ENCODE data around the gene APC. TPM values are rescaled to one million over a fixed set of nuclear protein-coding genes. Genes with fewer than 3 reads are reported as not detected.

APC gene
- total RNA-seq, 4 donors from 2014 or later: 70.4 to 91.9 (median 83.1) TPM

GRCh38 chr5:112860929-112861637 is 123.4 kb downstream of the APC start, which contains the start of gene SRP19:
Gene SRP19 (plus strand): TSS chr5:112861287. CDS start chr5:112861377, 90 bp downstream.
- no peaks in the 10 kb centered on the region for H3K27me3 ChIP-seq
- peaks cover 0 to 34% (median 13%) of the 10 kb centered on the region in 4 donors for H3K4me1 ChIP-seq
- H3K36me3 ChIP-seq: peaks cover 0 to 28% (median 0%) of the 10 kb centered on the region in 3 donors
- no peaks in the 10 kb centered on the region for H3K9me3 ChIP-seq
- H3K27ac ChIP-seq: peak within 1 kb of the TSS; percentile 43 to 88 (median 78)
- peak within 1 kb of the TSS; percentile 73 to 94 (median 82) for H3K4me3 ChIP-seq
- DNase-seq (ENCODE audit: low spot score in 2 of 2): peak; percentile 88 to 93
- WGBS, 2 donors: 1 to 2% methylated on average over 27 to 31 of the region's 47 CpGs
- peak; percentile 40 to 76 for TF ChIP-seq EP300 (IDR thresholded peaks at IDR 0.05)
- peak in 1 of 5 experiments; percentile 22 for TF ChIP-seq CTCF (IDR thresholded peaks at IDR 0.05)
- TF ChIP-seq POLR2A (IDR thresholded peaks at IDR 0.05): peak; percentile 5 to 50

GRCh38 chr5:112861638-112861985 is 123.9 kb downstream of the APC start:
- Histone ChIP-seq H3K9me3 (no peaks in the 10 kb centered on the region), H3K27ac (peak overlapping the region; percentile 43 to 88 (median 78)), H3K4me1 (peaks cover 0 to 34% (median 13%) of the 10 kb centered on the region in 4 donors), H3K27me3 (no peaks in the 10 kb centered on the region), H3K4me3 (peak overlapping the region; percentile 73 to 94 (median 82)), H3K36me3 (peaks cover 0 to 33% (median 0%) of the 10 kb centered on the region in 3 donors)
- TF ChIP-seq CTCF (IDR thresholded peaks at IDR 0.05): no peak
- no peak for TF ChIP-seq POLR2A (IDR thresholded peaks at IDR 0.05)
- TF ChIP-seq EP300 (IDR thresholded peaks at IDR 0.05): no peak
- WGBS, 2 donors: 0 to 1% methylated on average over 8 of the region's 8 CpGs
- no peak for DNase-seq (ENCODE audit: low spot score in 2 of 2)

GRCh38 chr5:112862085-112862484 is 124.4 kb downstream of the APC start:
- WGBS, 2 donors: 53 to 59% methylated on average over 9 of the region's 9 CpGs
- no peak for TF ChIP-seq CTCF (IDR thresholded peaks at IDR 0.05)
- no peak for TF ChIP-seq EP300 (IDR thresholded peaks at IDR 0.05)
- no peak for TF ChIP-seq POLR2A (IDR thresholded peaks at IDR 0.05)

GRCh38 chr5:112863549-112863948 is 125.9 kb downstream of the APC start:
- Histone ChIP-seq H3K27ac (no peak overlapping the region), H3K4me1 (peaks cover 0 to 34% (median 13%) of the 10 kb centered on the region in 4 donors), H3K36me3 (peaks cover 0 to 53% (median 4%) of the 10 kb centered on the region in 3 donors), H3K27me3 (no peaks in the 10 kb centered on the region), H3K9me3 (no peaks in the 10 kb centered on the region), H3K4me3 (no peak overlapping the region)
- no peak for DNase-seq (ENCODE audit: low spot score in 2 of 2)
- TF ChIP-seq EP300 (IDR thresholded peaks at IDR 0.05) (no peak), POLR2A (IDR thresholded peaks at IDR 0.05) (no peak), CTCF (IDR thresholded peaks at IDR 0.05) (no peak)
- WGBS, 2 donors: 78 to 81% methylated on average over 4 of the region's 4 CpGs

More at GRCh38 chr5:112862085-112862484, 124.4 kb downstream of the APC start:
- no peaks in the 10 kb centered on the region for H3K27me3 ChIP-seq
- DNase-seq (ENCODE audit: low spot score in 2 of 2): no peak
- peak overlapping the region; percentile 73 to 94 (median 82) for H3K4me3 ChIP-seq
- H3K4me1 ChIP-seq: peaks cover 0 to 34% (median 13%) of the 10 kb centered on the region in 4 donors
- H3K36me3 ChIP-seq: peaks cover 0 to 38% (median 0%) of the 10 kb centered on the region in 3 donors
- no peaks in the 10 kb centered on the region for H3K9me3 ChIP-seq
- H3K27ac ChIP-seq: peak overlapping the region in 2 of 4 donors; percentile 76 to 81

- Histone ChIP-seq H3K4me1 (peaks cover 0 to 34% (median 13%) of the 10 kb centered on the region in 4 donors), H3K27me3 (no peaks in the 10 kb centered on the region), H3K27ac (no peak overlapping the region), H3K9me3 (no peaks in the 10 kb centered on the region), H3K4me3 (no peak overlapping the region), H3K36me3 (peaks cover 0 to 69% (median 4%) of the 10 kb centered on the region in 3 donors)
- TF ChIP-seq CTCF (IDR thresholded peaks at IDR 0.05) (no peak), EP300 (IDR thresholded peaks at IDR 0.05) (no peak), POLR2A (IDR thresholded peaks at IDR 0.05) (no peak)
- 91 to 92% methylated on average over 3 of the region's 3 CpGs for WGBS, 2 donors
- DNase-seq (ENCODE audit: low spot score in 2 of 2): no peak
These were observed 127.4 kb downstream of the APC start for GRCh38 chr5:112865128-112865527.
